ENCODE data around the gene WASF2. TPM values are rescaled to one million over a fixed set of nuclear protein-coding genes. Genes with fewer than 3 reads are reported as not detected.

The WASF2 gene
- total and polyA plus RNA-seq, 2 of the 13 experiments (the other 11 are each of a cell fraction or from before 2014, with no cell fraction given), result 10.4 to 27.7 TPM

GRCh38 chr1:27357281-27358037, 132.5 kb downstream of the WASF2 start (continued):
- no peak for TF ChIP-seq IRF9 (CRISPR knock-in tag; IDR thresholded peaks at IDR 0.05; ENCODE audit: borderline replicate concordance)
- no peak for TF ChIP-seq MTA1 (CRISPR knock-in tag; IDR thresholded peaks at IDR 0.05; ENCODE audit: borderline replicate concordance)
- TF ChIP-seq ZEB1 (IDR thresholded peaks at IDR 0.05; ENCODE audit: insufficient replicate concordance, low read depth), result no peak
- peak; percentile 41; the same call in 1 of the 2 replicates for TF ChIP-seq ZFY (CRISPR knock-in tag; IDR thresholded peaks at IDR 0.05)
- no peak for TF ChIP-seq NFAT5 (CRISPR knock-in tag; IDR thresholded peaks at IDR 0.05)
- no peak for TF ChIP-seq ZBTB1 (CRISPR knock-in tag; IDR thresholded peaks at IDR 0.05; ENCODE audit: borderline replicate concordance)
- TF ChIP-seq ZSCAN29 (CRISPR knock-in tag; conservative IDR thresholded peaks at IDR 0.05), result no peak
- no peak for TF ChIP-seq ZNF407 (CRISPR knock-in tag; IDR thresholded peaks at IDR 0.05; ENCODE audit: not compliant biosample characterization)
- no peak for TF ChIP-seq NCOR1 (IDR thresholded peaks at IDR 0.05; ENCODE audit: borderline replicate concordance, low read length)
- no peak for TF ChIP-seq PAWR (CRISPR knock-in tag; IDR thresholded peaks at IDR 0.05; ENCODE audit: borderline replicate concordance)
- no peak for TF ChIP-seq NCOA2 (CRISPR knock-in tag; IDR thresholded peaks at IDR 0.05)
- no peak for TF ChIP-seq ZNF704 (CRISPR knock-in tag; IDR thresholded peaks at IDR 0.05; ENCODE audit: borderline replicate concordance)
